GM12865 (cell line): ENCODE results near the gene SPATA6.

Experiments used
- DNase-seq: peaks from one replicate; pipeline ENCODE4 v3.0.0; 2010; ENCODE audit warnings: low read depth
- H3K4me3 ChIP-seq: 2 replicates; pipeline ENCODE4 v1.5.1; 2011; ENCODE audit warnings: mild to moderate bottlenecking, low read depth, low read length, control low read depth
- CTCF ChIP-seq: IDR thresholded peaks from 2 replicates; pipeline ENCODE4 v1.5.1; 2011; ENCODE audit warnings: low read length, control low read depth, low read depth, inconsistent platforms; ENCODE audit not compliant: insufficient read depth; ENCODE audit errors: missing control alignments

The SPATA6 gene

GRCh38 chr1:48266576-48266975 lies 205.4 kb downstream of the SPATA6 start:
- H3K4me3 ChIP-seq = no peak overlapping the region
- no peak for TF ChIP-seq CTCF
- no peak for DNase-seq

- no peak for DNase-seq
- H3K4me3 ChIP-seq = no peak overlapping the region
- TF ChIP-seq CTCF = no peak
These were observed 209.0 kb downstream of the SPATA6 start for GRCh38 chr1:48263041-48263440.

- no peak overlapping the region for H3K4me3 ChIP-seq
- no peak for TF ChIP-seq CTCF
- no peak for DNase-seq
These were observed 210.1 kb downstream of the SPATA6 start for GRCh38 chr1:48261881-48262400.

GRCh38 chr1:48258106-48258505 lies 213.9 kb downstream of the SPATA6 start:
- no peak for TF ChIP-seq CTCF

GRCh38 chr1:48254254-48254653 lies 217.8 kb downstream of the SPATA6 start:
- H3K4me3 ChIP-seq = no peak overlapping the region
- DNase-seq = no peak
- TF ChIP-seq CTCF = no peak

More at GRCh38 chr1:48258106-48258505, 213.9 kb downstream of the SPATA6 start:
- no peak for DNase-seq
- no peak overlapping the region for H3K4me3 ChIP-seq

DNA sequence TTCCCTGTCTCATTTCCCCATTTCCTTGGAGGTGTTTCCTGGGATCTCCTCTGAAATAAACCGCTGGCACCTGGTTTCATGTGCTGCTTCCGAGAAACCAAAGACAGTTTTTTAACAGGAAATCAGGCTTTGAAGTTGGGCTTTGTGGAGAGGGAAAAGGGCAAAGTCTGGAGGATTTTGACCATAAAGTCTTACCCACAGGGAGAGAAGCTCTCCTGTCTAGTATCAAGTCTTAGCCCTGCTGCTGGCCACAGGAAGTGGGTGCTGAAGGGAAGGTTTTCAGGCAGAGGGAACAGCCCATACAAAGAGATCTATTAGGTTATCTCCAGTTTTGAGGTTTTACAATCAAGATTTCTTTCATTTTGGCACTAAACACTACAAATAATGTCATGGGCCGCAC lies 220.2 kb downstream of the SPATA6 start:
- no peak for DNase-seq
- no peak for TF ChIP-seq CTCF
- H3K4me3 ChIP-seq = no peak overlapping the region

GRCh38 chr1:48251323-48251722 lies 220.7 kb downstream of the SPATA6 start:
- no peak overlapping the region for H3K4me3 ChIP-seq
- TF ChIP-seq CTCF = no peak
- no peak for DNase-seq
